BE2C (cell line): ENCODE data around the gene REPS2.

Experiments
- DNase-seq: peaks from one replicate; pipeline ENCODE4 v3.0.0-alpha.2; 2020
- H3K27me3 ChIP-seq: fragments of 250-450 bp; sonication (Bioruptor Pico); 2 replicates; pipeline ENCODE4 v1.5.1; 2020; ENCODE audit warnings: mild to moderate bottlenecking
- H3K36me3 ChIP-seq: fragments of 250-450 bp; sonication (Bioruptor Pico); 2 replicates; pipeline ENCODE4 v1.5.1; 2020; ENCODE audit warnings: mild to moderate bottlenecking
- H3K4me1 ChIP-seq: fragments of 250-450 bp; sonication (Bioruptor Pico); 2 replicates; pipeline ENCODE4 v1.5.1; 2020
- H3K4me3 ChIP-seq: 2 replicates; pipeline ENCODE4 v1.5.1; 2011; ENCODE audit warnings: low read depth, low read length
- H3K9me3 ChIP-seq: fragments of 250-450 bp; sonication (Bioruptor Pico); 2 replicates; pipeline ENCODE4 v1.5.1; 2020
- TF ChIP-seq, protein P1 (sequence below): IDR thresholded peaks from 2 replicates; pipeline ENCODE4 v1.5.1; 2012; ENCODE audit warnings: mild to moderate bottlenecking, low read depth, low read length

Gene REPS2

DNA sequence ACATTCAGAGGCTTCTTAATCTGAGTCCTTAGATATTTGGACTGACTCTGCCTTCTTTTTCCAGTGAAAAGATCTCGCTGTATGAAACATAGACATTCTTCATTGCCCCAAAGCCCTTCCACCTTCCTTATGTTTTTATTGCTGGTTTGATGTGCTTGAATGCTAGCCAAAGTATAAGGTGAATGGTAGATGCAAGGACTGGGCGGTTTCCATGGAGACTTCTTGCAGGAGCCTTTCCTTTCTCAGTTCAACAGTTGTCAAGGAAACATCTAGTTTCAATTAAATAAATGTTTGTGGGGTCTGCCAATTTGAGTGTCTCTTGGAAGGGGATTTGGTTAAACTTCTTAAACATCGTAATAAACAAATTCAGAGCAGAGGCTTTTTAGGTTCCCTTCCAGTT lies 46.0 kb downstream of the REPS2 start:
- Histone ChIP-seq H3K4me1 (no peaks in the 10 kb centered on the region), H3K9me3 (no peaks in the 10 kb centered on the region), H3K27me3 (no peaks in the 10 kb centered on the region), H3K36me3 (no peaks in the 10 kb centered on the region), H3K4me3 (no peak overlapping the region)
- no peak for DNase-seq
- TF ChIP-seq, protein P1, sequence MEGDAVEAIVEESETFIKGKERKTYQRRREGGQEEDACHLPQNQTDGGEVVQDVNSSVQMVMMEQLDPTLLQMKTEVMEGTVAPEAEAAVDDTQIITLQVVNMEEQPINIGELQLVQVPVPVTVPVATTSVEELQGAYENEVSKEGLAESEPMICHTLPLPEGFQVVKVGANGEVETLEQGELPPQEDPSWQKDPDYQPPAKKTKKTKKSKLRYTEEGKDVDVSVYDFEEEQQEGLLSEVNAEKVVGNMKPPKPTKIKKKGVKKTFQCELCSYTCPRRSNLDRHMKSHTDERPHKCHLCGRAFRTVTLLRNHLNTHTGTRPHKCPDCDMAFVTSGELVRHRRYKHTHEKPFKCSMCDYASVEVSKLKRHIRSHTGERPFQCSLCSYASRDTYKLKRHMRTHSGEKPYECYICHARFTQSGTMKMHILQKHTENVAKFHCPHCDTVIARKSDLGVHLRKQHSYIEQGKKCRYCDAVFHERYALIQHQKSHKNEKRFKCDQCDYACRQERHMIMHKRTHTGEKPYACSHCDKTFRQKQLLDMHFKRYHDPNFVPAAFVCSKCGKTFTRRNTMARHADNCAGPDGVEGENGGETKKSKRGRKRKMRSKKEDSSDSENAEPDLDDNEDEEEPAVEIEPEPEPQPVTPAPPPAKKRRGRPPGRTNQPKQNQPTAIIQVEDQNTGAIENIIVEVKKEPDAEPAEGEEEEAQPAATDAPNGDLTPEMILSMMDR = no peak

DNA sequence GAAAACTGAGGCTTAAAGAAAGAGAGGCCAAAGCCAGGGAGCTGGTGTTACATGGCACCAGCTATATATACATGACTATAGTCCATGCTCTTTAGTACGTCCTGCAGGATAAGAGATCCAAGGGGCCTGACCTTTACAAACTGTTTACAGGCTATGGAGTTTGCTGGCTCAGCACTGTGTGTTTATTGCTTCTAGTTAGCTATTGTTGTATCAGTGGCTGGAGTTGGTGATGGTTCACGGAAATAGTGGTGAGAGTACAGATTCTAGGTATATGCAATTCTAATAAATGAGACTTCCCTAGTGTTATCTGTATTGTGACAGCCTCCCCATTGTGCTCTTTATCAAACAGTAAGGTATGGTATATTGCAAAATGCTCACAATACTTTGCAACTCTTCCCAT lies 46.5 kb downstream of the REPS2 start:
- Histone ChIP-seq H3K4me3 (no peak overlapping the region), H3K36me3 (no peaks in the 10 kb centered on the region), H3K27me3 (no peaks in the 10 kb centered on the region), H3K9me3 (no peaks in the 10 kb centered on the region), H3K4me1 (no peaks in the 10 kb centered on the region)
- no peak for DNase-seq
- TF ChIP-seq, protein P1 = no peak

DNA sequence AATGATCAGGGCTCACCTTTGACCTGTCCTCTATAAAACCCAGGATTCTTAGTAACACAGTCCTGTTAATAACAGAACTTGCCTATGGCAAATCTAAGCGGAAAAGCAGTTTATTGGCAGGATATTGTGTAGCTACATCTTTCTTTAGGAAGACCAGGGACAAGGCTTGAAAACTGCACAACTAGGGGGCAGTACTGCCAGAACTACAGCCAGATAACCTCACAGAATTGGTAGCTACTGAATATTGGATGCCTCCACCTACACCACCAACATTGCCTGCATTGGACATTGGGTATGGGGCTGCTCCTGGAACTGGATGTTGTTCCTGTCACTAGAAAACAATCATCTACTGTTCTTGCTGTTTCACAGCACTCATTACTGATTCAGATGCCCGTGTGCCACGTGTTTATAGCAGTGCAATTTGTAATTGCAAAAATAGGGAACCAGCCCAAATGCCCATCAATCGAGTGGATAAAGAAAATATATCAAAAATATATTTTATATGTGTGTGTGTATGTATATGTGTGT lies 47.4 kb downstream of the REPS2 start:
- Histone ChIP-seq H3K9me3 (no peaks in the 10 kb centered on the region), H3K4me3 (no peak overlapping the region), H3K4me1 (no peaks in the 10 kb centered on the region), H3K27me3 (no peaks in the 10 kb centered on the region), H3K36me3 (no peaks in the 10 kb centered on the region)
- no peak for DNase-seq
- TF ChIP-seq, protein P1 = peak; percentile 26; the same call in 1 of the 2 replicates

DNA sequence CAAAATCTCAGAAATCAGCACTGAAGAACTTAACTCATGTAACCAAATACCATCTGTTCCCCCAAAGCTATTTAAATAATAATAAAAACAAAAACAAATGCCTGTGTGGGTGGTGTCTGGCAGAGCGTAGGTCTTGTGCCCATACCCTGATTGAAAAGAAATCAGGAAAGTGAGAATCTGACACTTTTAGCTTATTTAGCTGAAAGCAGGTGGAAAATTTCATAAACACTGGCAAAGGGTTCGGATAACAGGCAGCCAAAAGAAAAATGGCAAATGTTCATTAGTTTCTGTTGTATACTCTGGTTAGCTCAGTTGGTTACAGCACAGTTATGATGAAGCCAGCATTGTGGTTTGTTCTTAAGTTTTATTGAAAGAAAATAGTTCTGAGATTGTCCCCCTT lies 48.3 kb downstream of the REPS2 start:
- TF ChIP-seq, protein P1 = no peak
- H3K27me3 ChIP-seq = no peaks in the 10 kb centered on the region
- no peaks in the 10 kb centered on the region for H3K9me3 ChIP-seq
- no peaks in the 10 kb centered on the region for H3K4me1 ChIP-seq
- H3K36me3 ChIP-seq = no peaks in the 10 kb centered on the region
- no peak overlapping the region for H3K4me3 ChIP-seq
- no peak for DNase-seq

DNA sequence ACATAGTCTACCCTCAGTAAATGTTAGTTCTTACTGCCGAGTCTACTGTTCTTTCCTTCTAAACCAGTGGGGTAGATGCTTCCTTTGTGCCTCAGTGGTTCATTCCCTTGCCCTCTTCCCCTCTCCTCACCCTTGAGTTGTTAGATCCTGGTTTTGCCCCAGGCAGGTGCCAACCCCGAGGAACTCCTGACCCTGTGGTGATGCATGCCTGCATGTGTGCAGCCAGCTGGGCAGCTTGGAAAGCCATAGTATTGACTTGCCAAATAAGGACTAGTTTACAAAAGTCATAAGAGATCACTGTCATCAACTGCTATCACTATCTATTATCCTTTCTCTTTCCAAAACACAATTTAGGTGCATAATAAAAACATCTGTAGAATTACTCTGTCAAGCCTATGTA lies 50.9 kb downstream of the REPS2 start:
- TF ChIP-seq, protein P1 = no peak
- no peaks in the 10 kb centered on the region for H3K4me1 ChIP-seq
- no peaks in the 10 kb centered on the region for H3K27me3 ChIP-seq
- DNase-seq = no peak
- no peaks in the 10 kb centered on the region for H3K36me3 ChIP-seq
- no peaks in the 10 kb centered on the region for H3K9me3 ChIP-seq
- no peak overlapping the region for H3K4me3 ChIP-seq

DNA sequence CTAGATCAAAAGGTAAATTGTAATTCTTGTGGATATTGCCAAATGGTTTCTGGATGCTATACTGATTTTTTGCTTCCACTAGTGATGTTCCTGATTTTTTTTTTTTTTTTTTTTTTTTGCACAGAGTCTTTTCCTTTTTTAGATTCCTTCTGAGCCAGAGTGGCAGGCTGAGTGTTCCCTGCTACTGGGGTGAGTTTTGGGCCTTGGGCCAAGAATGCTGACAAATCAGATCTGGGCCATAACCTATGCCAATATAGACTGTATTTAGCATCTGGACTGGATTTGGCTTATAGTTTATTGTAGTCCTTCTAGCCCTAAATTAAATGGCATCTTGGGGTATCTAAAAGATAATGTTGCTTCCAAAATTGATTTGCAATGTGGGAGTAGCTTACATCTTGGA lies 52.8 kb downstream of the REPS2 start:
- Histone ChIP-seq H3K36me3 (no peaks in the 10 kb centered on the region), H3K4me3 (no peak overlapping the region), H3K9me3 (no peaks in the 10 kb centered on the region), H3K4me1 (no peaks in the 10 kb centered on the region), H3K27me3 (no peaks in the 10 kb centered on the region)
- TF ChIP-seq, protein P1 = no peak
- no peak for DNase-seq
